G401 (cell line): ENCODE results near the gene AHRR. TPM values are rescaled to one million over a fixed set of nuclear protein-coding genes. Genes with fewer than 3 reads are reported as not detected.
"Not testable (repeated sequence)": the region's sequence is repeated elsewhere in the genome, so short reads cannot be mapped to it uniquely, and the experiment has no call there.

Experiments
- DNase-seq: peaks from one replicate; pipeline ENCODE4 v3.0.0-alpha.2; 2015; ENCODE audit warnings: low spot score
- in situ Hi-C: cut with HindIII; loops from 2 replicates; pipeline ENCODE4 v1.10.0; 2016; ENCODE audit warnings: low sequenced_read_pairs, mixed read lengths
- total RNA-seq: library from RNA; depleted of rRNA; stranded (reverse); fragments of >200 nt; shearing (Covaris generic); gene quantifications from 2 replicates; pipeline ENCODE4 v1.2.3, GENCODE V29; 2014

Gene AHRR
- total RNA-seq, 1 experiment from 2014 or later: 0.24 TPM

- no peak for DNase-seq
- in situ Hi-C loops: no loop called here
Observed at GRCh38 chr5:355379-355935, 33.9 kb downstream of the AHRR start.

- no peak for DNase-seq
- in situ Hi-C loops: no loop called here
Observed at GRCh38 chr5:355958-356357, 34.4 kb downstream of the AHRR start.

- DNase-seq: no peak
- in situ Hi-C loops: no loop called here
Observed at GRCh38 chr5:359301-359897, 37.9 kb downstream of the AHRR start.

- in situ Hi-C loops: no loop called here
- DNase-seq: no peak
Observed at GRCh38 chr5:360257-361027, 38.9 kb downstream of the AHRR start.

DNA sequence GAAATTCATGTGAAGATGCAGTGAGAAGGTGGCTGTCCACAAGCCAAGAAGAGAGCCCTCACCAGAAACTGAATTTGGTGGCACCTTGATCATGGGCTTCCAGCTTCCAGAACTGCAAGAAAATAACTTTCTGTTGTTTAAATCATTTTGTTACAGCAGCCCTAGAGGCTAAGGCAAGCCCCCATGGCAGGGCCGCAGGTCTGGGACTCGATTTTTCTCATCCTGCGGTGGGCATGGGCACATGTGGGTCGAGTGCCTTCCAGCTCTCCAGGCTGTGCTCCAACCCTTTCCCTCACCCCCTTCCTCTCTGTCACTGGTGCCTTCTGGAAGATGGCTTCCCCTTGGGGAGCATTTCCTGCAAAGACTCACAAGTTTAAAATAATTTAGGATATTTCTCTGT lies 40.7 kb downstream of the AHRR start:
- in situ Hi-C loops: no loop called here

GRCh38 chr5:362978-363765 lies 41.7 kb downstream of the AHRR start:
- DNase-seq: no peak
- in situ Hi-C loops: no loop called here

More for the DNA sequence above, 40.7 kb downstream of the AHRR start:
- no peak for DNase-seq

- in situ Hi-C loops: no loop called here
- no peak for DNase-seq
Observed at GRCh38 chr5:364497-364896, 43.0 kb downstream of the AHRR start.

GRCh38 chr5:366541-367357 lies 45.2 kb downstream of the AHRR start:
- in situ Hi-C loops: no loop called here
- DNase-seq: no peak

DNA sequence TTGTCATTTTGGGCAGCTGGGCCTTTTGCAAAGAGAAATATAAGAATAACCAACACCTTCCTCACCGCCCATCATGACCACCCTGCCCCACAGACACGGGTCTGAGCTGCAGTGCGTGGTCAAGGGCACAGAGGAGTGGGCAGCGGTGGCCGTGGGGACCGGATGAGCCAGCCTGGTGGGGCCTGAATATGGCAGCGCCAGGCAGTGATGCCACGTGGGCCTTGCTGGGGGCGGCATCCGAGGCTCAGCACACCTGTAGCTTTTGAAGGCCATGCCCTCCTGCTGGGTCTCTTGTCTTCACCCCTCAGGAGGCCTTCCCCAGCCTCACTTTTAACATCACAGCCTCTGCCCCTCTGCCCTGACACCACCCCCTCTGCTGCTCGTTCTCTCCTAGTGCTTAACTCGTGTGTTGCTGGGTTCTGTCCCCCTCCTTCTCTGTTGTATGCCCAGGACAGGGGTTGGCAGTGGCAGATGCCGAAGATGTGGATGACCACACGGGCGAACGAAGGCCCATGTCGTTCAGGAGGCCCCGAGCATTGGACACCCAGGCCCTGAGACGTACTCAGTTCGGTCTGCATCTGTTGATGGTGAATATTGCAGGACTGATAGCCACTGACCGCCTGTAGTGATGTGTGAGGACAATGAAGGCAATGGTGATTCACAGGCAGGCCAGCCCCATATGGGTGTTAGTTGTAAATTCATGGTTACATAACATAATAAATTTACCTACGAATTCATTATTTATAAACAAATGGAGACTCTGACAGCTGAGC lies 46.0 kb downstream of the AHRR start:
- no peak for DNase-seq
- in situ Hi-C loops: no loop called here

- DNase-seq: no peak
- in situ Hi-C loops: no loop called here
Observed at GRCh38 chr5:368183-369084, 46.9 kb downstream of the AHRR start.

DNA sequence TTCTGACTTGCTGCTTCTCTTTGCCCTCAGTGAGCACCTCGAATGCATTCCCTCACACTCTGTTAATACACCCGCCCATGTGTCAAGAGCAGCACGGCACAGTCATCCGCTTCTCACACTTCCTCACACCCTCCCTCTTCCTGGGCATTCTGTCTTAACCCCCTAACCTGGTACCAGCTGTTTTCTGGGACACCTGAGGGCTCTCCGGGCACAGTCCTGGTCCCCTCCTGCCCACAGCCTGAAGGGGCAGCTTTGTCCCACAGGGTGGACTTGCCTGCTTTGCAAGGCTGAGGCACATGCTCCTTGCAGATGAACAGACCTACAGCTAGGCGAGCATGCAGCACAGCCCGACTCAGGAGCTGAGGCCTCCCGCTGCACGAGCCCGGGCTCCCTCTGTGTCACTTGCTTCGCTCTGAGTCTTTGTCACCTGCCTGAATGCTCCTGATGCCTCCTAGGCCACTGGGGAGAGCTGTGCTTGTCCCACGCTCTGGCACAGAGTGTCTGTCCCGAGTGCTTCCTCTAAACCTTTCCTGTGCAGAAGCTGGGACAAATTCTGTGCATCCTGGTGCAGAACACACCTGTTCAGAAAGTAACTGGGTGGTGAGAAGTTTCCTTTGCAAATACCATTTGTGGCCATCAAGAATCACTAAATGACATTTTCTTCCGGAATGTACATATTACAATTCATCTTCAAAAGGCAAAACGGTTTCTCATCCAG lies 47.8 kb downstream of the AHRR start:
- no peak for DNase-seq
- in situ Hi-C loops: no loop called here

DNA sequence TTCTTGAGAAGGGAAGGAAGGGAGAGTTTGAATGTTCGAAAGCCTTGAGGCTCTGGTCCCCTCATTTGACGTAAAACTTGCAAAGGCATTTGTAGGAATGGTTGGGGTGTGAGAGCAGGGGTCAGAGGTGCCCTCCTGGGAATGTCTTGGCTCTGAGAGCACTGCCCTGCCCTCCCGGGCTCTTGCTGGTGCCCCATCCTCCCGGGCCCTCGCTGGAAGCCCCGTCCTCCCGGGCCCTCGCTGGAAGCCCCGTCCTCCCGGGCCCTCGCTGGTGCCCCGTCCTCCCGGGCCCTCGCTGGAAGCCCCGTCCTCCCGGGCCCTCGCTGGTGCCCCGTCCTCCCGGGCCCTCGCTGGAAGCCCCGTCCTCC lies 48.3 kb downstream of the AHRR start:
- in situ Hi-C loops, DNase-seq: not testable (repeated sequence)

DNA sequence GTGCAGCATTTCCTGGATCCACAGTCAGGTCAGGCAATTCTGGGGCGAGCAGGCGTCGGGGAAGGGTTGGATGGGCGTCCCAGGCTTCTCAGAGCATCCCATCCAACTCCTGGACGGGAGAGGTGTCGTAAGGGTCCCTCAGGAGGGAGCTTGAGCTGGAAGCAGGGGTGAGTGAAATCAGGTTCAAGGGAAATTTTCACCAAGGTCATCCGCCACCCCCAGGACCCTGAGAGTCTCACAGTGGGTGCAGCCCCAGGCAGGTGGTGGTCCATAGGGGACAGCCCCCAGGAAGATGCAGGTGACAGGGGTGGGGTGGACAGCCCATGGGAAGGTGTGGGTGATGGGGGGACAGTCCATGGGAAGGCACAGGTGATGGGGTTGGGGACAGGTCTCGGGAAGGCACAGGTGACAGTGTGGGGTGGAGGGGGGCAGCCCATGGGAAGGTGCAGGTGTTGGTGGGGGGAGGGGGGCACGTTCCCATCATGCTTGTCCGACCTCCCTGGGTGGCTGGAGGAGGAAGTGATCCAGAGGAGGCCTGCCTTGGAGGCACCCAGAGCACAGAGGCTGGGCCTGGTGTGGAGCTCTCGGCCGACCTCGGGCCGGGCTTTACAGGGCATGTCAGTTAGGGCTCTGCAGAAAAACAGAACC lies 48.9 kb downstream of the AHRR start:
- DNase-seq: no peak
- in situ Hi-C loops: no loop called here

DNA sequence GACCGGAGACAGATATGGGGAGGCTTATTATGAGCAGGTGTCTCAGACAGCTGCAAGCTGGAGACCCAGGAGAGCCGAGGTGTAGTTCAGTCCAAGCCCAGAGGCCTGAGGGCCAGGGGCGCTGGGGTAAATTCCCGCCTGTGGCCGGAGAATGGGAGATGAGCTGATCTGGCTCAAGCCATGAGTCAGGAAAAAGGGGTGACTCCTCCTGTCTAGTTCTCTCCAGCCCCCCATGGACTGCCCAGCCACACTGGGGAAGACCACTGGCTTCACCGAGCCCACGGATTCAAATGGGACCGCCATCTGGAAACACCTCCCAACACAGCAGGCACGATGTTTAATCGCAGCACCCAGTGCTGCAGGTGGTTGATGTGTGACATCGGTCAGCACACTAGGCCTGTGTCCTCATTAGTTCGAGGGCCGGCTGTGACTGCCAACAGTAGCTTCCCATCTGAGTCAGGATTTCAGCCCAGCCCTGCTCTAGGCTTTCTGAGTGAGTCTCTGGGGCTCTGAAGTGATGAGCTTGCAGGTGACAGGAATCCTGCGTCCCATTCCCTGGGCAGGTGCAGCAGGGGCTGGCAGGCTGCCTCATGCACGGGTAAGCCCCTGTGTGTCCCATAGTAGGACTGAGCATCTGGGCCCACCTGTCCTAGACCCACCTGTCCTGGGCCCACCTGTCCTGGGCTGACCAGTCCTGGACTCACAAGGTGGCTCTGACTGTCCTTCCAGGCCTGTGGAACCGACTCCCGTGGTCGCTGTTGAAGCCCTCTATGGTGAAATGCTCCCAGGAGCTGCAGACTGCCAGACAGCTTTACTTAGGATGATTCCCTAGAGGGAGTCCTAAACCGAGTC lies 49.7 kb downstream of the AHRR start:
- DNase-seq: no peak
- in situ Hi-C loops: no loop called here

GRCh38 chr5:371811-372555 lies 50.5 kb downstream of the AHRR start:
- in situ Hi-C loops: no loop called here
- DNase-seq: no peak
